ENCODE results near the gene RAB44.

DNA sequence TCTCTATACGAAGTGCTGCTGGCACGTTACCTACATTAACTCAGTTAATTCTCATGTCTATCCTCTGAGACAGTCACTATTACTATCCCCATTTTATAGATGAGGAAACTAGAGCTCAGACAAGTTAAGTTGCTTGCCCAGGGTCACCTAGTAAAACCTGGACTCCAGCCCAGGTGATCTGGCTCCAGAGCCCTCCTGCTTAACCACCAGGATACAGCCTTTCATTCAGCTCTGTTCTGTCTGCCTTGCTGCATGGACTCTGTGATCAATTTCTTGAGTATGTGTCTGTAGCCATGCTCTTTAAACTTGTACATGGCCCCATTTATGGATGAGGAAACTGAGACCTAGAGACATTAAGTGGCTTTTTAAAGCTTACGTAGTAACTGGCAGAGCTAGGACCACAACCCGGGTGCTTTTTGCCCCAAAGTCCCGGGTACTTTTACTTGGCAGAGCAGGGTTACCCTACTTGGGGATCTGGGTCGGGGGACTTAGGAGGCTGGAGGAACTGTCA lies 14.4 kb upstream of the RAB44 start:
- no peak for TF ChIP-seq EZH2 (IDR thresholded peaks at IDR 0.05; ENCODE audit: borderline replicate concordance, insufficient read depth, low read depth, low read length, poor library complexity, severe bottlenecking)
- TF ChIP-seq, protein P1, sequence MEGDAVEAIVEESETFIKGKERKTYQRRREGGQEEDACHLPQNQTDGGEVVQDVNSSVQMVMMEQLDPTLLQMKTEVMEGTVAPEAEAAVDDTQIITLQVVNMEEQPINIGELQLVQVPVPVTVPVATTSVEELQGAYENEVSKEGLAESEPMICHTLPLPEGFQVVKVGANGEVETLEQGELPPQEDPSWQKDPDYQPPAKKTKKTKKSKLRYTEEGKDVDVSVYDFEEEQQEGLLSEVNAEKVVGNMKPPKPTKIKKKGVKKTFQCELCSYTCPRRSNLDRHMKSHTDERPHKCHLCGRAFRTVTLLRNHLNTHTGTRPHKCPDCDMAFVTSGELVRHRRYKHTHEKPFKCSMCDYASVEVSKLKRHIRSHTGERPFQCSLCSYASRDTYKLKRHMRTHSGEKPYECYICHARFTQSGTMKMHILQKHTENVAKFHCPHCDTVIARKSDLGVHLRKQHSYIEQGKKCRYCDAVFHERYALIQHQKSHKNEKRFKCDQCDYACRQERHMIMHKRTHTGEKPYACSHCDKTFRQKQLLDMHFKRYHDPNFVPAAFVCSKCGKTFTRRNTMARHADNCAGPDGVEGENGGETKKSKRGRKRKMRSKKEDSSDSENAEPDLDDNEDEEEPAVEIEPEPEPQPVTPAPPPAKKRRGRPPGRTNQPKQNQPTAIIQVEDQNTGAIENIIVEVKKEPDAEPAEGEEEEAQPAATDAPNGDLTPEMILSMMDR (IDR thresholded peaks at IDR 0.05) = no peak
